WTC11 (cell line): Measurements from ENCODE around the gene ADSL. TPM values are rescaled to one million over a fixed set of nuclear protein-coding genes. Genes with fewer than 3 reads are reported as not detected.

Source experiments
- ATAC-seq: fragments of 200-7000 bp; cut with Tn5 transposase; 2 replicates; pipeline ENCODE4 v1.10.0; 2021; ENCODE audit warnings: mild to moderate bottlenecking, moderate library complexity
- CTCF ChIA-PET: fragments of 300-600 bp; sonication (Branson Sonifier 250); formaldehyde crosslinking; loops from one replicate; lab custom pipeline; 2021; ENCODE audit warnings: antibody characterized with exemption; lab: Charles Lee
- POLR2A ChIA-PET: fragments of 350-600 bp; sonication (Branson Sonifier 250); formaldehyde crosslinking; loops from one replicate; lab custom pipeline; 2021; ENCODE audit warnings: antibody characterized with exemption; lab: Charles Lee
- DNase-seq: peaks from one replicate; pipeline ENCODE4 v3.0.0; 2021; ENCODE audit warnings: low spot score
- H3K27ac Mint-ChIP-seq: 2 replicates; pipeline ENCODE4 v1.8.0; 2021; ENCODE audit warnings: mixed read lengths
- H3K27me3 Mint-ChIP-seq: 2 replicates; pipeline ENCODE4 v1.8.0; 2021; ENCODE audit warnings: low read depth, mild to moderate bottlenecking, moderate library complexity, mixed read lengths
- H3K36me3 Mint-ChIP-seq: 2 replicates; pipeline ENCODE4 v1.8.0; 2021; ENCODE audit warnings: mixed read lengths
- H3K4me1 Mint-ChIP-seq: 2 replicates; pipeline ENCODE4 v1.8.0; 2022; ENCODE audit warnings: mixed read lengths
- H3K4me3 Mint-ChIP-seq: 2 replicates; pipeline ENCODE4 v1.8.0; 2021; ENCODE audit warnings: mild to moderate bottlenecking, moderate library complexity, mixed read lengths
- H3K9me3 Mint-ChIP-seq: 2 replicates; pipeline ENCODE4 v1.8.0; 2021; ENCODE audit warnings: mixed read lengths
- EMX1 ChIP-seq: fragments of 250-450 bp; sonication (Bioruptor Pico); IDR thresholded peaks from 2 replicates; pipeline ENCODE4 v1.8.0; 2021; ENCODE audit warnings: mild to moderate bottlenecking
- NR2C2 ChIP-seq: sonication (generic); formaldehyde crosslinking; IDR thresholded peaks from 2 replicates; pipeline ENCODE4 v1.8.0; 2022; ENCODE audit warnings: mild to moderate bottlenecking, missing genetic modification reagents
- SMAD4 ChIP-seq: sonication (generic); formaldehyde crosslinking; IDR thresholded peaks from 2 replicates; pipeline ENCODE4 v1.8.0; 2022; ENCODE audit warnings: mild to moderate bottlenecking, missing genetic modification reagents
- TCF7 ChIP-seq: sonication (generic); formaldehyde crosslinking; IDR thresholded peaks from 2 replicates; pipeline ENCODE4 v1.8.0; 2022; ENCODE audit warnings: mild to moderate bottlenecking, low read depth, missing genetic modification reagents, moderate library complexity
- TEAD4 ChIP-seq: sonication (generic); formaldehyde crosslinking; IDR thresholded peaks from 2 replicates; pipeline ENCODE4 v1.8.0; 2022; ENCODE audit warnings: mild to moderate bottlenecking, missing genetic modification reagents
- USF1 ChIP-seq: sonication (generic); formaldehyde crosslinking; IDR thresholded peaks from 2 replicates; pipeline ENCODE4 v1.8.0; 2022; ENCODE audit warnings: mild to moderate bottlenecking, missing genetic modification reagents
- ZBTB21 ChIP-seq: sonication (generic); formaldehyde crosslinking; IDR thresholded peaks from 2 replicates; pipeline ENCODE4 v1.8.1; 2023; ENCODE audit warnings: mild to moderate bottlenecking, missing genetic modification reagents, borderline replicate concordance
- ZNF396 ChIP-seq: fragments of 250-450 bp; sonication (Bioruptor Pico); IDR thresholded peaks from 2 replicates; pipeline ENCODE4 v1.8.0; 2021; ENCODE audit warnings: mild to moderate bottlenecking, moderate library complexity, borderline replicate concordance
- ZNF416 ChIP-seq: fragments of 250-450 bp; sonication (Bioruptor Pico); IDR thresholded peaks from 2 replicates; pipeline ENCODE4 v1.9.0; 2021; ENCODE audit warnings: mild to moderate bottlenecking, inconsistent platforms
- ZNF512 ChIP-seq: sonication (generic); formaldehyde crosslinking; IDR thresholded peaks from 2 replicates; pipeline ENCODE4 v1.8.1; 2022; ENCODE audit warnings: missing genetic modification reagents, borderline replicate concordance
- total RNA-seq: library from RNA; stranded (reverse); gene quantifications from 3 replicates; pipeline ENCODE4 v1.2.3, GENCODE V29; 2021
- TF ChIP-seq, protein P1 (sequence below): sonication (generic); formaldehyde crosslinking; IDR thresholded peaks from 2 replicates; pipeline ENCODE4 v1.8.1; 2023; ENCODE audit warnings: mild to moderate bottlenecking, missing genetic modification reagents
- TF ChIP-seq, protein P2 (sequence below): sonication (generic); formaldehyde crosslinking; IDR thresholded peaks from 2 replicates; pipeline ENCODE4 v1.8.1; 2022; ENCODE audit warnings: mild to moderate bottlenecking, missing genetic modification reagents, moderate library complexity, borderline replicate concordance
- TF ChIP-seq, protein P3 (sequence below): sonication (generic); formaldehyde crosslinking; IDR thresholded peaks from 2 replicates; pipeline ENCODE4 v1.8.0; 2023; ENCODE audit warnings: mild to moderate bottlenecking, missing genetic modification reagents
- TF ChIP-seq, protein P4 (sequence below): fragments of 250-450 bp; sonication (Bioruptor Pico); IDR thresholded peaks from 2 replicates; pipeline ENCODE4 v1.9.0; 2021; ENCODE audit warnings: mild to moderate bottlenecking, borderline replicate concordance
- TF ChIP-seq, protein P5 (sequence below): sonication (generic); formaldehyde crosslinking; conservative IDR thresholded peaks from 2 replicates; pipeline ENCODE4 v1.8.1; 2022; ENCODE audit warnings: mild to moderate bottlenecking, missing genetic modification reagents
- TF ChIP-seq, protein P6 (sequence below): sonication (generic); formaldehyde crosslinking; IDR thresholded peaks from 2 replicates; pipeline ENCODE4 v1.8.0; 2023; ENCODE audit warnings: missing genetic modification reagents, mild to moderate bottlenecking, borderline replicate concordance

ADSL gene
- total RNA-seq, 1 experiment from 2014 or later, result 154 TPM

DNA sequence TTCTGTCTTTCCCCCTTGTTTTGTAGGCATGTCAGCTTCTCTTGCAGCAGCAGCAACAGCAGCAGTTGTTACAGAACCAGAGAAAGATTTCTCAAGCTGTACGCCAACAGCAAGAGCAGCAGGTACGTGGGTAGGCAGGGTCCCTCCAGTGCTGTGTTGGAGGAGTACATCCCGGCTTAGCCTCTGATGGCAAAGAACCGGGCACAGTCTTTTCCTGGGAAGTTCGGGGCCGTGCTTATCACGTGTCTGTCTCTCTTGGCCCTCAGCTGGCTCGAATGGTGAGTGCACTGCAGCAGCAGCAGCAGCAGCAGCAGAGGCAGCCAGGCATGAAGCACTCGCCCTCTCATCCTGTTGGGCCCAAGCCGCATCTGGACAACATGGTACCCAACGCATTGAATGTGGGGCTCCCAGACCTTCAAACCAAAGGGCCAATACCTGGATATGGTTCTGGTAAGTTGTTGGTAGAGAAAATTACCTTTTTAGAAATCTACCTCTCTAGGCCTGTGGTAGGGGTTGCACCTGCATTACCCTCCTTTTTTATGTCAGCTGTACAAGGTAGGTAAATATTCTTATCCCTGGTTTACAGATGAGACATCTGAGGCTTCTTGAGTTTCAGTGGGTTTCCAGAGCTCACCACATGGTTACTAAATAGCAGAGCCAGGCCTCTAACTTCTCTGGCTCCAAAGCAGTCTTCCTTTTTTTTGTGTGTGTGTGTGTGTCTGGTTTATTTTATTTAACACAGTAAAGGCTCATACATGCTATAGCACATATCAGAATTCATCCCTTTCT, 45.2 kb upstream of the ADSL start:
- DNase-seq, result no peak
- Mint-ChIP-seq H3K4me1 (no peaks in the 10 kb centered on the region), H3K4me3 (no peak overlapping the region), H3K9me3 (no peaks in the 10 kb centered on the region), H3K27me3 (no peaks in the 10 kb centered on the region; the same call in 1 of the 2 replicates), H3K36me3 (peaks cover 41% of the 10 kb centered on the region), H3K27ac (no peak overlapping the region)
- CTCF ChIA-PET, result no interaction called here
- ATAC-seq, result no peak
- TF ChIP-seq TCF7 (CRISPR knock-in tag), result no peak
- no peak for TF ChIP-seq TEAD4
- TF ChIP-seq ZNF396 (CRISPR knock-in tag), result no peak
- TF ChIP-seq, protein P1, sequence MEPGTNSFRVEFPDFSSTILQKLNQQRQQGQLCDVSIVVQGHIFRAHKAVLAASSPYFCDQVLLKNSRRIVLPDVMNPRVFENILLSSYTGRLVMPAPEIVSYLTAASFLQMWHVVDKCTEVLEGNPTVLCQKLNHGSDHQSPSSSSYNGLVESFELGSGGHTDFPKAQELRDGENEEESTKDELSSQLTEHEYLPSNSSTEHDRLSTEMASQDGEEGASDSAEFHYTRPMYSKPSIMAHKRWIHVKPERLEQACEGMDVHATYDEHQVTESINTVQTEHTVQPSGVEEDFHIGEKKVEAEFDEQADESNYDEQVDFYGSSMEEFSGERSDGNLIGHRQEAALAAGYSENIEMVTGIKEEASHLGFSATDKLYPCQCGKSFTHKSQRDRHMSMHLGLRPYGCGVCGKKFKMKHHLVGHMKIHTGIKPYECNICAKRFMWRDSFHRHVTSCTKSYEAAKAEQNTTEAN, result no peak
- no peak for TF ChIP-seq ZBTB21 (CRISPR knock-in tag)
- TF ChIP-seq, protein P2, sequence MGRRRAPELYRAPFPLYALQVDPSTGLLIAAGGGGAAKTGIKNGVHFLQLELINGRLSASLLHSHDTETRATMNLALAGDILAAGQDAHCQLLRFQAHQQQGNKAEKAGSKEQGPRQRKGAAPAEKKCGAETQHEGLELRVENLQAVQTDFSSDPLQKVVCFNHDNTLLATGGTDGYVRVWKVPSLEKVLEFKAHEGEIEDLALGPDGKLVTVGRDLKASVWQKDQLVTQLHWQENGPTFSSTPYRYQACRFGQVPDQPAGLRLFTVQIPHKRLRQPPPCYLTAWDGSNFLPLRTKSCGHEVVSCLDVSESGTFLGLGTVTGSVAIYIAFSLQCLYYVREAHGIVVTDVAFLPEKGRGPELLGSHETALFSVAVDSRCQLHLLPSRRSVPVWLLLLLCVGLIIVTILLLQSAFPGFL (CRISPR knock-in tag), result no peak
- no peak for TF ChIP-seq EMX1 (CRISPR knock-in tag)
- no peak for TF ChIP-seq ZNF512 (CRISPR knock-in tag)
- TF ChIP-seq ZNF416 (CRISPR knock-in tag), result no peak
- TF ChIP-seq SMAD4 (CRISPR knock-in tag), result no peak
- TF ChIP-seq, protein P3, sequence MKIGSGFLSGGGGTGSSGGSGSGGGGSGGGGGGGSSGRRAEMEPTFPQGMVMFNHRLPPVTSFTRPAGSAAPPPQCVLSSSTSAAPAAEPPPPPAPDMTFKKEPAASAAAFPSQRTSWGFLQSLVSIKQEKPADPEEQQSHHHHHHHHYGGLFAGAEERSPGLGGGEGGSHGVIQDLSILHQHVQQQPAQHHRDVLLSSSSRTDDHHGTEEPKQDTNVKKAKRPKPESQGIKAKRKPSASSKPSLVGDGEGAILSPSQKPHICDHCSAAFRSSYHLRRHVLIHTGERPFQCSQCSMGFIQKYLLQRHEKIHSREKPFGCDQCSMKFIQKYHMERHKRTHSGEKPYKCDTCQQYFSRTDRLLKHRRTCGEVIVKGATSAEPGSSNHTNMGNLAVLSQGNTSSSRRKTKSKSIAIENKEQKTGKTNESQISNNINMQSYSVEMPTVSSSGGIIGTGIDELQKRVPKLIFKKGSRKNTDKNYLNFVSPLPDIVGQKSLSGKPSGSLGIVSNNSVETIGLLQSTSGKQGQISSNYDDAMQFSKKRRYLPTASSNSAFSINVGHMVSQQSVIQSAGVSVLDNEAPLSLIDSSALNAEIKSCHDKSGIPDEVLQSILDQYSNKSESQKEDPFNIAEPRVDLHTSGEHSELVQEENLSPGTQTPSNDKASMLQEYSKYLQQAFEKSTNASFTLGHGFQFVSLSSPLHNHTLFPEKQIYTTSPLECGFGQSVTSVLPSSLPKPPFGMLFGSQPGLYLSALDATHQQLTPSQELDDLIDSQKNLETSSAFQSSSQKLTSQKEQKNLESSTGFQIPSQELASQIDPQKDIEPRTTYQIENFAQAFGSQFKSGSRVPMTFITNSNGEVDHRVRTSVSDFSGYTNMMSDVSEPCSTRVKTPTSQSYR (CRISPR knock-in tag), result no peak
- no peak for TF ChIP-seq NR2C2 (CRISPR knock-in tag)
- TF ChIP-seq, protein P4, sequence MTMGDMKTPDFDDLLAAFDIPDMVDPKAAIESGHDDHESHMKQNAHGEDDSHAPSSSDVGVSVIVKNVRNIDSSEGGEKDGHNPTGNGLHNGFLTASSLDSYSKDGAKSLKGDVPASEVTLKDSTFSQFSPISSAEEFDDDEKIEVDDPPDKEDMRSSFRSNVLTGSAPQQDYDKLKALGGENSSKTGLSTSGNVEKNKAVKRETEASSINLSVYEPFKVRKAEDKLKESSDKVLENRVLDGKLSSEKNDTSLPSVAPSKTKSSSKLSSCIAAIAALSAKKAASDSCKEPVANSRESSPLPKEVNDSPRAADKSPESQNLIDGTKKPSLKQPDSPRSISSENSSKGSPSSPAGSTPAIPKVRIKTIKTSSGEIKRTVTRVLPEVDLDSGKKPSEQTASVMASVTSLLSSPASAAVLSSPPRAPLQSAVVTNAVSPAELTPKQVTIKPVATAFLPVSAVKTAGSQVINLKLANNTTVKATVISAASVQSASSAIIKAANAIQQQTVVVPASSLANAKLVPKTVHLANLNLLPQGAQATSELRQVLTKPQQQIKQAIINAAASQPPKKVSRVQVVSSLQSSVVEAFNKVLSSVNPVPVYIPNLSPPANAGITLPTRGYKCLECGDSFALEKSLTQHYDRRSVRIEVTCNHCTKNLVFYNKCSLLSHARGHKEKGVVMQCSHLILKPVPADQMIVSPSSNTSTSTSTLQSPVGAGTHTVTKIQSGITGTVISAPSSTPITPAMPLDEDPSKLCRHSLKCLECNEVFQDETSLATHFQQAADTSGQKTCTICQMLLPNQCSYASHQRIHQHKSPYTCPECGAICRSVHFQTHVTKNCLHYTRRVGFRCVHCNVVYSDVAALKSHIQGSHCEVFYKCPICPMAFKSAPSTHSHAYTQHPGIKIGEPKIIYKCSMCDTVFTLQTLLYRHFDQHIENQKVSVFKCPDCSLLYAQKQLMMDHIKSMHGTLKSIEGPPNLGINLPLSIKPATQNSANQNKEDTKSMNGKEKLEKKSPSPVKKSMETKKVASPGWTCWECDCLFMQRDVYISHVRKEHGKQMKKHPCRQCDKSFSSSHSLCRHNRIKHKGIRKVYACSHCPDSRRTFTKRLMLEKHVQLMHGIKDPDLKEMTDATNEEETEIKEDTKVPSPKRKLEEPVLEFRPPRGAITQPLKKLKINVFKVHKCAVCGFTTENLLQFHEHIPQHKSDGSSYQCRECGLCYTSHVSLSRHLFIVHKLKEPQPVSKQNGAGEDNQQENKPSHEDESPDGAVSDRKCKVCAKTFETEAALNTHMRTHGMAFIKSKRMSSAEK (CRISPR knock-in tag), result no peak
- TF ChIP-seq, protein P5, sequence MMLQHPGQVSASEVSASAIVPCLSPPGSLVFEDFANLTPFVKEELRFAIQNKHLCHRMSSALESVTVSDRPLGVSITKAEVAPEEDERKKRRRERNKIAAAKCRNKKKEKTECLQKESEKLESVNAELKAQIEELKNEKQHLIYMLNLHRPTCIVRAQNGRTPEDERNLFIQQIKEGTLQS, result no peak
- TF ChIP-seq USF1 (CRISPR knock-in tag), result no peak
- TF ChIP-seq, protein P6, sequence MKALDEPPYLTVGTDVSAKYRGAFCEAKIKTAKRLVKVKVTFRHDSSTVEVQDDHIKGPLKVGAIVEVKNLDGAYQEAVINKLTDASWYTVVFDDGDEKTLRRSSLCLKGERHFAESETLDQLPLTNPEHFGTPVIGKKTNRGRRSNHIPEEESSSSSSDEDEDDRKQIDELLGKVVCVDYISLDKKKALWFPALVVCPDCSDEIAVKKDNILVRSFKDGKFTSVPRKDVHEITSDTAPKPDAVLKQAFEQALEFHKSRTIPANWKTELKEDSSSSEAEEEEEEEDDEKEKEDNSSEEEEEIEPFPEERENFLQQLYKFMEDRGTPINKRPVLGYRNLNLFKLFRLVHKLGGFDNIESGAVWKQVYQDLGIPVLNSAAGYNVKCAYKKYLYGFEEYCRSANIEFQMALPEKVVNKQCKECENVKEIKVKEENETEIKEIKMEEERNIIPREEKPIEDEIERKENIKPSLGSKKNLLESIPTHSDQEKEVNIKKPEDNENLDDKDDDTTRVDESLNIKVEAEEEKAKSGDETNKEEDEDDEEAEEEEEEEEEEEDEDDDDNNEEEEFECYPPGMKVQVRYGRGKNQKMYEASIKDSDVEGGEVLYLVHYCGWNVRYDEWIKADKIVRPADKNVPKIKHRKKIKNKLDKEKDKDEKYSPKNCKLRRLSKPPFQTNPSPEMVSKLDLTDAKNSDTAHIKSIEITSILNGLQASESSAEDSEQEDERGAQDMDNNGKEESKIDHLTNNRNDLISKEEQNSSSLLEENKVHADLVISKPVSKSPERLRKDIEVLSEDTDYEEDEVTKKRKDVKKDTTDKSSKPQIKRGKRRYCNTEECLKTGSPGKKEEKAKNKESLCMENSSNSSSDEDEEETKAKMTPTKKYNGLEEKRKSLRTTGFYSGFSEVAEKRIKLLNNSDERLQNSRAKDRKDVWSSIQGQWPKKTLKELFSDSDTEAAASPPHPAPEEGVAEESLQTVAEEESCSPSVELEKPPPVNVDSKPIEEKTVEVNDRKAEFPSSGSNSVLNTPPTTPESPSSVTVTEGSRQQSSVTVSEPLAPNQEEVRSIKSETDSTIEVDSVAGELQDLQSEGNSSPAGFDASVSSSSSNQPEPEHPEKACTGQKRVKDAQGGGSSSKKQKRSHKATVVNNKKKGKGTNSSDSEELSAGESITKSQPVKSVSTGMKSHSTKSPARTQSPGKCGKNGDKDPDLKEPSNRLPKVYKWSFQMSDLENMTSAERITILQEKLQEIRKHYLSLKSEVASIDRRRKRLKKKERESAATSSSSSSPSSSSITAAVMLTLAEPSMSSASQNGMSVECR (CRISPR knock-in tag), result no peak
- POLR2A ChIA-PET, result no interaction called here
